ENCODE measurements around the gene MATN1.

The MATN1 gene

DNA sequence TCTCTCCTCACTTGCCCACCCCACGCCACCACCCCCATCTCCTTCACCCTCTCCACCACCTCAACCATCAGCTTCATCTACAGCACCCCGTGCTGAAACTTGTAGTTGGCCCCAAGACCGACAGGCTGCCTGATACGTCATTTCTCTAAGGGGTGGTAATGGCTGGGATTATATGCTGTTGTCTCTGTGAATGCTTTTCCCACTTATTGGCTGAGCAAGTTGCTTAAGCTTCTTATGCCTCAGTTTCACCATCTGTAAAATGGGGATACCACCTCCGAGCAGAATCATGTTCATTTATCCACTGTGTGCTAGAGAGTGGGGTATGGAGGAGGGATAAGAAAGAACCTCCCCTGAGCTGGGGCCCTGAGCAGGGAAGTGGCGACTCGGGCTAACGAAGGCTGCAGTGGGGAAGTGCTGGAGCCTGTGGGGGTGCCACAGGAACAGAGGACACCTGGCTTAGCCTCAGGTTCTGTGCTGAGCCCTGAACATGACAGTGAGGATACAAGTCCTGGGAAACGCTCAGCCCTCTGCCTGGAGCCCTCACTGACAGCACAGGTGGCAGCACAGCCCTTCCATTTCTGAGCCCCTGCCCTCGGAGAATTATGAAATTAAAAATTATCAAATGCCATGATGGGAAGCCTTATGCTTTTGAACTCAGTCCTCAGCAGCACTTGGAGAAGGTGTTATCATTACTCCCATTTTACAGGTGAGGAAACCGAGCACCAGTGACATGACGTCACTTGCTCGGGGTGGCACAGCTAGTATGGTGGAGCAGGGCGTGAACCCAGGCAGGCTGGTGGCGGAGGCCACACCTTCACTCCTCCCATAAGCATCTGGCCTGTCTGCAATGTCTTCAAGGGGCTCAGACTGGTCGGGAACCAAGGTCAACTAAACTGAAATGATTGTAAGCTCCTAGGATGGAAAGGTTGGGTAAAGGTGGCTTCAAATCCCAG is 2.8 kb downstream of the MATN1 start:
- H3K9me3 ChIP-seq (ENCODE audit: control insufficient read depth, insufficient read depth, low read depth, low read length), result peaks cover 13% of the 10 kb centered on the region
- H3K36me3 ChIP-seq (ENCODE audit: control insufficient read depth, insufficient read depth, low read length), result no peaks in the 10 kb centered on the region
- H3K4me3 ChIP-seq (ENCODE audit: low read depth, low read length), result no peak overlapping the region
- H3K27me3 ChIP-seq (ENCODE audit: control insufficient read depth, insufficient read depth, low read length), result no peaks in the 10 kb centered on the region
- no peak overlapping the region for H3K9ac ChIP-seq (ENCODE audit: low read length)
- no peak overlapping the region for H3K27ac ChIP-seq (ENCODE audit: low read depth, low read length)
- H3K4me1 ChIP-seq (ENCODE audit: control insufficient read depth, insufficient read depth, low read length), result peaks cover 3% of the 10 kb centered on the region; the same call in 1 of the 2 replicates

DNA sequence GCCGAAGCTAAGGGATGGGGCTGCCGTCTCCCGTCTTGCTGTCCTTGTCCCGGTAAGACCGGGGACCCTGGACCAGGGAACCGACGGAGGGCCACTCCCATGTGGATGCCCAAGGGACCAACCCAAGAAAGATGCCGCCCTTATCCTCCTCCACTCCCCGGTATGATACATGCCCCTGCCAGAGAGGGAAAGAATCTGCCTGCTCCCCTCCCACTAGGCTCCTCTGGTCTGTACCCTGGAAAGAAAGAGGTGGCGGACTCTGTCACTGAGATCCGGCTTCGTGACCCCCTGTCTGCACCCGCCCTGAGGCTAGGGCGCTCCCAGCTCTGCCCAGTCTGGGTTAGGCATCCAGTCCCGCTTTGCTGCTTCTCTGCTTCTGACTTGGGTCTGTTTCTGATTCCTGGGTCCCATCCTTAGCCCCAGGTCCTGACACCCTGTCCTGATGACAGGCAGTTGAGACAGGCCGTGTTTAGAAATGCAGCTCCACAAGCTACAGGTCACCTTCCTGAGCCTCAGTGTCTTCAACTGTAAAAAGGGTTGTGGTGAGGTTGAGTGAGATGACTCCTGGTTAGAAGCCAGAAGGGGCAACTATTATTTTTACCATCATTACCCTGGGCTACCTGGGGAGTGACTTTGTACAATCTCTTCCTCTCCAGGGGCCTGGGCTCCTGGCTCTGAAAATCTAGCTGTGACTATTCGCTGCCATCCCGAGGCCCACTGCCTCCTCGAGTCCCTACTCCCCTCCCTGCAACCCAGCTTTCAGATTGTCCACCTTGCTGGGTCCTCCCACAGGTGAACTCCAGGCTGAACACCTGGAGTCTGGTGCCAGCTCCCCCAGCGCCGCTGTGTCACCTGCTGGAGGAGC is 3.7 kb downstream of the MATN1 start:
- Histone ChIP-seq H3K9ac (ENCODE audit: low read length) (no peak overlapping the region), H3K9me3 (ENCODE audit: control insufficient read depth, insufficient read depth, low read depth, low read length) (peaks cover 20% of the 10 kb centered on the region), H3K27me3 (ENCODE audit: control insufficient read depth, insufficient read depth, low read length) (no peaks in the 10 kb centered on the region), H3K4me1 (ENCODE audit: control insufficient read depth, insufficient read depth, low read length) (peaks cover 3% of the 10 kb centered on the region; the same call in 1 of the 2 replicates), H3K27ac (ENCODE audit: low read depth, low read length) (no peak overlapping the region), H3K4me3 (ENCODE audit: low read depth, low read length) (peak overlapping the region; percentile 88; the same call in 1 of the 2 replicates), H3K36me3 (ENCODE audit: control insufficient read depth, insufficient read depth, low read length) (no peaks in the 10 kb centered on the region)

DNA sequence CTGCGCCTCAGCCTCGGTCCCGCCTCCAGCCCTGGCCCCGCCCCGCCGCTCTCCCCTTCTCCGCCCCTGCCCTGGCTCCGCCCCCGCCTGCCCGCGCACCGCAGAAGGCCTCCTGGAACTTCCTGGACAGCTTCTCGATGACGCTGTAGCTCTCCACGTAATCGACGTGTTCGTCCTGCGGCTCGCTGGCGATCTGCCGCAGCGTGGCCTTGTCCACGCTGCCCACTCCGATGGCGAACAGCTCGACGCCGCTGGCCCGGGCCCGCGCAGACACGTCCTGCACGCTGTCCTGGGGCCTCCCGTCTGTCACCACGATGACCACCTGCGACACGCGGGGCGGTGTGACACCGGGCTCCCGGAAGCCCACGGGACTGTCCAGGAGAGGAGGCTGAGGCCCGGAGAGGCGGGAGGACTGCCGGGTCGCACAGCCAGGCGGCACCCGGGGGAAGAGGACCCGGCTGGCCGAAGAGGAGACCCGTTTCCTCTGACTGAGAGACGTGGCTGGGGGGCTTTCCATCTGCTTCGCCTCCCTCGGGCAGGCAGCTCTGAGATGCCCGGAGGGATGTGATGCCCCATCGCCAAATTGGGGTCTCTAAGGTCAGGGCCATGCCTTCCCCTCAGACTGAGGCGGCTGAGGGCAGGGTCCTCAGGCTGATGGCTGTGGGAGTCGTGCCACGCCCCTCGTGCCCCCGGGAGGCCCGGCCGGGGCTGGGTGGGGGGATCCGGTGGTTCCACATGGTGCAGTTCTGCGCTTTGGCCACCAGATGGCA is 4.6 kb downstream of the MATN1 start:
- H3K4me1 ChIP-seq (ENCODE audit: control insufficient read depth, insufficient read depth, low read length), result peaks cover 3% of the 10 kb centered on the region; the same call in 1 of the 2 replicates
- H3K9me3 ChIP-seq (ENCODE audit: control insufficient read depth, insufficient read depth, low read depth, low read length), result peaks cover 20% of the 10 kb centered on the region
- H3K27ac ChIP-seq (ENCODE audit: low read depth, low read length), result no peak overlapping the region
- no peaks in the 10 kb centered on the region for H3K36me3 ChIP-seq (ENCODE audit: control insufficient read depth, insufficient read depth, low read length)
- H3K27me3 ChIP-seq (ENCODE audit: control insufficient read depth, insufficient read depth, low read length), result no peaks in the 10 kb centered on the region
- peak overlapping the region; percentile 18 for H3K9ac ChIP-seq (ENCODE audit: low read length)
- H3K4me3 ChIP-seq (ENCODE audit: low read depth, low read length), result peak overlapping the region; percentile 88

DNA sequence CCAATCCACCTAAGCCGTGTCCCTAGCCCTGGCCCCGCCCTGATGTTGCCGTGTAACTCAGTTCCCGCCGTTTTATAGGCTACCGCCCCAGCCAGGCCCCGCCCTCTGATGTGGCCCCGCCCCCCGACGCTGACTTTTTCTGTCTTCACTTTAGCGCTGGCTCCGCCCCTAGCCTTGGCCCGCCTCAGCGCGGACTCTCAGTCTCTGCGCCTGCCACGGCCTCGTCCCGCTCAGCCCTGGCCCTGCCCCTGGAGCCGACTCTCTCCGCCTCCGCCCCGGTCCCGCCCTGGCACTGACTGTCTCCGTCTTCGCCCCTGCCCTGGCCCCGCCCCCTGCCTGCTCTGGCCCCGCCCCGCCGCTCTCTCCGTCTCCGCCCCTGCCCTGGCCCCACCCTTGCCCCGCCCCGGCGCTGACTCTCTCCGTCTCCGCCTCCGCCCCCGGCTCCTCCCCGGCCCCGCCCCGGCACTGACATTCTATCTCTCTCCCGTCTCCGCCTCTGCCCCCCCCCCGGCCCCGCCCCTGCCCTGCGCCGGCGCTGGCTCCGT is 5.2 kb downstream of the MATN1 start:
- no peaks in the 10 kb centered on the region for H3K36me3 ChIP-seq (ENCODE audit: control insufficient read depth, insufficient read depth, low read length)
- peak overlapping the region; percentile 63 for H3K4me3 ChIP-seq (ENCODE audit: low read depth, low read length)
- no peaks in the 10 kb centered on the region for H3K27me3 ChIP-seq (ENCODE audit: control insufficient read depth, insufficient read depth, low read length)
- peaks cover 20% of the 10 kb centered on the region for H3K9me3 ChIP-seq (ENCODE audit: control insufficient read depth, insufficient read depth, low read depth, low read length)
- H3K9ac ChIP-seq (ENCODE audit: low read length), result no peak overlapping the region
- H3K27ac ChIP-seq (ENCODE audit: low read depth, low read length), result no peak overlapping the region
- H3K4me1 ChIP-seq (ENCODE audit: control insufficient read depth, insufficient read depth, low read length), result peaks cover 3% of the 10 kb centered on the region; the same call in 1 of the 2 replicates

DNA sequence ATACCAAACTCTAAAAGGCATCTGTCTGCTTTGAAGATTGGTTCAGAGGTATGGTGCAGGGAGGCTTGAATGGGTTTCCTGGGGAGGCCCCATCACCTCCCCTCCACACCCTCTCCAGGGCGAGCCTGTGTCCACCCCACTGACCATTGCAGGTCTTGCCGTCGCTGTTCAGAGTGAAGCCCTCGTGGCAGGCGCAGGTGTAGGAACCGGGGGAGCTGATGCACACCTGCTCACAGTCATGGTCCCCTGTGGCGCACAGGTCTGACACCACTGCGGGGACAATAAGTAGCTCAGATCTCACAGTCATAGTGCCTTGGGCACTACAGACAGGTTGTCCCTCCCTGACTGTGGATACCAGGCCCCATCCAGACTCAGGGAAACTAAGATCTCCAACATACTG is 6.7 kb downstream of the MATN1 start:
- Histone ChIP-seq H3K27ac (ENCODE audit: low read depth, low read length) (no peak overlapping the region), H3K9ac (ENCODE audit: low read length) (no peak overlapping the region), H3K4me3 (ENCODE audit: low read depth, low read length) (no peak overlapping the region), H3K9me3 (ENCODE audit: control insufficient read depth, insufficient read depth, low read depth, low read length) (peaks cover 20% of the 10 kb centered on the region), H3K36me3 (ENCODE audit: control insufficient read depth, insufficient read depth, low read length) (no peaks in the 10 kb centered on the region), H3K27me3 (ENCODE audit: control insufficient read depth, insufficient read depth, low read length) (no peaks in the 10 kb centered on the region), H3K4me1 (ENCODE audit: control insufficient read depth, insufficient read depth, low read length) (peaks cover 3% of the 10 kb centered on the region; the same call in 1 of the 2 replicates)

DNA sequence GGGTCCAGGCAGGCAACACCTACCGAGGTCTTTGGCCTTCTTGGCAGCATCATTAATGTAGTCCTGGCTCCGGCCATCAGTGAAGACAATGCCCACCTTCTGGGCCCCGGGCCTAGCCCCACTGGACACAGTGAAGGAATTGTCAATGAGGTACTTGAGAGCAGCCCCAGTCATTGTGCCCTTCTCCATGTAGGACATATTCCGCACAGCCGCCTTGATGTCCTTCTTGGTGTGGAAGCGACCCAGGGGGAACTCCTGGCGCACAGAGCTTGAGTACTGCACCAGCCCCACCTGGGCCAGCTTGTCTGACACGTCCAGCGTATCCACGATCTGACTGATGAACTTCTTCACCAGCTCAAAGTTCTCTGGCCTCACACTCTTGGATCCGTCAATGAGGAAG is 7.5 kb downstream of the MATN1 start:
- H3K27ac ChIP-seq (ENCODE audit: low read depth, low read length), result no peak overlapping the region
- no peak overlapping the region for H3K9ac ChIP-seq (ENCODE audit: low read length)
- peaks cover 3% of the 10 kb centered on the region; the same call in 1 of the 2 replicates for H3K4me1 ChIP-seq (ENCODE audit: control insufficient read depth, insufficient read depth, low read length)
- no peaks in the 10 kb centered on the region for H3K27me3 ChIP-seq (ENCODE audit: control insufficient read depth, insufficient read depth, low read length)
- peaks cover 20% of the 10 kb centered on the region for H3K9me3 ChIP-seq (ENCODE audit: control insufficient read depth, insufficient read depth, low read depth, low read length)
- no peak overlapping the region for H3K4me3 ChIP-seq (ENCODE audit: low read depth, low read length)
- no peaks in the 10 kb centered on the region for H3K36me3 ChIP-seq (ENCODE audit: control insufficient read depth, insufficient read depth, low read length)

DNA sequence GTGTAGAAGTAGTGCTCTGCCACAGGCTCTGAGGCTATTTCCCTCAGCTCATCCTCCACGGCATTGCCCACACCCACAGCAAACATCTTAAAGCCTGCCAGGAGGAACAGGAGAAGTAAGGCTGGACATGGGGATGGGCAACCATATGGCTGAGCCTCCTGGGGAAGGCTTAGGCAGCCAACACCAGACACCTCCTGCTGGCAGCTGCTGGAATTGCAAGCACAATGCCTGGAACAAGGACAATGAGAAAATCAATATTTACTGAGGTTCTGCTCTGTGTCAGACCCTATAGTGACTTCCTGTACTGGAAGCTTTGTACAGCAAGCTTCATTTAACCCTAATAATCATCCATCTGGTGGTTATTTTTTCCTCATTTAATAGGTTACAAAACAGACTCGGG is 8.2 kb downstream of the MATN1 start:
- Histone ChIP-seq H3K4me1 (ENCODE audit: control insufficient read depth, insufficient read depth, low read length) (peaks cover 3% of the 10 kb centered on the region; the same call in 1 of the 2 replicates), H3K4me3 (ENCODE audit: low read depth, low read length) (no peak overlapping the region), H3K36me3 (ENCODE audit: control insufficient read depth, insufficient read depth, low read length) (no peaks in the 10 kb centered on the region), H3K9me3 (ENCODE audit: control insufficient read depth, insufficient read depth, low read depth, low read length) (peaks cover 20% of the 10 kb centered on the region), H3K27ac (ENCODE audit: low read depth, low read length) (no peak overlapping the region), H3K9ac (ENCODE audit: low read length) (no peak overlapping the region), H3K27me3 (ENCODE audit: control insufficient read depth, insufficient read depth, low read length) (no peaks in the 10 kb centered on the region)

DNA sequence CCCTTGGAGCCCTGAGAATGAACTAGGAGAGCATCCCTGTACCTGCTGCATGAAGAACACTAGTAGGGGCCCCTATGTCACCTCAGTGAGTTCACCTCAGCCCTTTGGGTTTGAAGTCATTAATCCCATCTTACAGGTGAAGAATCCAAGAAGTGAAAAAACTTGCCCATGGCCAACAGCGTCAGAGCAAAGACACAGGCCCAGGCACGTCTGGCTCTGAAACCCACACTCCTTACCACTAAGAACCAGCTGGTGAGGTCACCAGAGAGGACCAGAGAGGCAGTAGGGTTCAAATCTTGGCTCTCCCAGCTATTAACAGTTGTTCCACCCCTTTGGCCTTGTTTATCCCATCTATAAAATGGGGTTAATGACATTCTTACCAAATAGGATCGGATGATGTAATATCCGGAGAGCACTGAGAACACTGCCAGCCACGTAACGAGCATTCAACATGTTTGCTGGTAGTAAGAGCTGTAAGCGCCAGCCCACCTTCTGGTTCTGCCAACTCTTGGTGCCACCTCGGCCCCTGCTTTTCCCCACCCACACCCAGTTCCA is 8.8 kb downstream of the MATN1 start:
- no peaks in the 10 kb centered on the region for H3K27me3 ChIP-seq (ENCODE audit: control insufficient read depth, insufficient read depth, low read length)

DNA sequence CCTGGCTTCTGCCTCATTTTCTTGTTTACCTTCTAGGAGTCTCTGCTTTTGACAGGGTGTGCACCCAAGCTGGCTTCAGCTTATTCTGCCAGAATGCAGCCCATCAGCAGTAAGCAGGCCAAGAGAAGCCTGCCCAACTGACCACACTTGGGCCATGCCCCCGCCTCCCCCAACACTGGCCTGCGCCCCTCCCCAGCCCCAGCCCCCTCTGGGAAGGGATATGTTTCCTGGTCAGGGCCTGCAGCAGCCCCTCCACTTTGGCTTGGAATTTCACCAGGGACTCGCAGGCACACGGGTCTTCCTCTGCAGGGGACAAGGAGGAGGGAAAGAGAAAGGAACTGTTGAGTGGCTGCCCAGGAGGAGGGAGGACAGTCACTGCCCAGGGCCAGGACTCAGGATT is 9.4 kb downstream of the MATN1 start:
- no peaks in the 10 kb centered on the region for H3K36me3 ChIP-seq (ENCODE audit: control insufficient read depth, insufficient read depth, low read length)
- H3K9me3 ChIP-seq (ENCODE audit: control insufficient read depth, insufficient read depth, low read depth, low read length), result peaks cover 20% of the 10 kb centered on the region
- H3K4me3 ChIP-seq (ENCODE audit: low read depth, low read length), result no peak overlapping the region
- H3K4me1 ChIP-seq (ENCODE audit: control insufficient read depth, insufficient read depth, low read length), result no peaks in the 10 kb centered on the region
- H3K27ac ChIP-seq (ENCODE audit: low read depth, low read length), result no peak overlapping the region
- no peak overlapping the region for H3K9ac ChIP-seq (ENCODE audit: low read length)
- H3K27me3 ChIP-seq (ENCODE audit: control insufficient read depth, insufficient read depth, low read length), result no peaks in the 10 kb centered on the region

More for the DNA sequence above, 8.8 kb downstream of the MATN1 start:
- H3K27ac ChIP-seq (ENCODE audit: low read depth, low read length), result no peak overlapping the region
- no peak overlapping the region for H3K9ac ChIP-seq (ENCODE audit: low read length)
- H3K36me3 ChIP-seq (ENCODE audit: control insufficient read depth, insufficient read depth, low read length), result no peaks in the 10 kb centered on the region
- H3K9me3 ChIP-seq (ENCODE audit: control insufficient read depth, insufficient read depth, low read depth, low read length), result peaks cover 20% of the 10 kb centered on the region
- peaks cover 3% of the 10 kb centered on the region; the same call in 1 of the 2 replicates for H3K4me1 ChIP-seq (ENCODE audit: control insufficient read depth, insufficient read depth, low read length)
- H3K4me3 ChIP-seq (ENCODE audit: low read depth, low read length), result no peak overlapping the region

DNA sequence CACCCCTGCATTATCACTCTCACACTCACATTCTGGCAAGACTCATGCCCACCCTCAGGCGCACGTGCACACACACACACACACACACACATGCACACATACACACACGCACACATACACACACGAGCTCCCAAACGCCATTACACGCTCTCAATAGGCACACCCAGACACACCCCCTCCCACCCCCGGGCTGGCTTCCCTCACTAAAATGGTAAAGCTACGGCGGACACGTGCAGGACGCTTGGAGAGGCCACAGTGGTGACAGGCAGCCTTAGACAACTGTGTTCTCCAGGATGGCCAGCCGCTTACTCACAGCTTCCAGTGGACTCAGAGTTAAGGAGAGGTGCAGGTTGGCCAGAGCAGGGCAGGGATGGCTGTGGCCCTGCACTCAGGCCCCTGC is 10.1 kb downstream of the MATN1 start:
- Histone ChIP-seq H3K9ac (ENCODE audit: low read length) (no peak overlapping the region), H3K27ac (ENCODE audit: low read depth, low read length) (no peak overlapping the region), H3K4me3 (ENCODE audit: low read depth, low read length) (no peak overlapping the region), H3K9me3 (ENCODE audit: control insufficient read depth, insufficient read depth, low read depth, low read length) (peaks cover 20% of the 10 kb centered on the region), H3K4me1 (ENCODE audit: control insufficient read depth, insufficient read depth, low read length) (no peaks in the 10 kb centered on the region), H3K27me3 (ENCODE audit: control insufficient read depth, insufficient read depth, low read length) (no peaks in the 10 kb centered on the region), H3K36me3 (ENCODE audit: control insufficient read depth, insufficient read depth, low read length) (no peaks in the 10 kb centered on the region)

All from HUES6 (cell line).